Epithelial cell of proximal tubule (primary cell): ENCODE measurements around the gene PRPF38B. TPM values are rescaled to one million over a fixed set of nuclear protein-coding genes. Genes with fewer than 3 reads are reported as not detected.

ENCODE experiments used
- DNase-seq: peaks from one replicate; pipeline ENCODE4 v3.0.0-alpha.2; 2011; ENCODE audit warnings: low read depth
- H3K4me3 ChIP-seq: 2 replicates; pipeline ENCODE4 v1.5.1; 2011; ENCODE audit warnings: low read depth, mild to moderate bottlenecking, low read length
- total RNA-seq: library from RNA; depleted of rRNA; stranded (reverse); fragments of >200 nt; gene quantifications from 2 replicates; pipeline ENCODE4 v1.2.3, GENCODE V29; 2015
- TF ChIP-seq, protein P1 (sequence below): conservative IDR thresholded peaks from 2 replicates; pipeline ENCODE4 v1.5.1; 2012; ENCODE audit warnings: low read depth, mild to moderate bottlenecking, low read length

PRPF38B gene, protein sequence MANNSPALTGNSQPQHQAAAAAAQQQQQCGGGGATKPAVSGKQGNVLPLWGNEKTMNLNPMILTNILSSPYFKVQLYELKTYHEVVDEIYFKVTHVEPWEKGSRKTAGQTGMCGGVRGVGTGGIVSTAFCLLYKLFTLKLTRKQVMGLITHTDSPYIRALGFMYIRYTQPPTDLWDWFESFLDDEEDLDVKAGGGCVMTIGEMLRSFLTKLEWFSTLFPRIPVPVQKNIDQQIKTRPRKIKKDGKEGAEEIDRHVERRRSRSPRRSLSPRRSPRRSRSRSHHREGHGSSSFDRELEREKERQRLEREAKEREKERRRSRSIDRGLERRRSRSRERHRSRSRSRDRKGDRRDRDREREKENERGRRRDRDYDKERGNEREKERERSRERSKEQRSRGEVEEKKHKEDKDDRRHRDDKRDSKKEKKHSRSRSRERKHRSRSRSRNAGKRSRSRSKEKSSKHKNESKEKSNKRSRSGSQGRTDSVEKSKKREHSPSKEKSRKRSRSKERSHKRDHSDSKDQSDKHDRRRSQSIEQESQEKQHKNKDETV
- 11.2 and 13.7 TPM in 2 replicates for total RNA-seq

DNA sequence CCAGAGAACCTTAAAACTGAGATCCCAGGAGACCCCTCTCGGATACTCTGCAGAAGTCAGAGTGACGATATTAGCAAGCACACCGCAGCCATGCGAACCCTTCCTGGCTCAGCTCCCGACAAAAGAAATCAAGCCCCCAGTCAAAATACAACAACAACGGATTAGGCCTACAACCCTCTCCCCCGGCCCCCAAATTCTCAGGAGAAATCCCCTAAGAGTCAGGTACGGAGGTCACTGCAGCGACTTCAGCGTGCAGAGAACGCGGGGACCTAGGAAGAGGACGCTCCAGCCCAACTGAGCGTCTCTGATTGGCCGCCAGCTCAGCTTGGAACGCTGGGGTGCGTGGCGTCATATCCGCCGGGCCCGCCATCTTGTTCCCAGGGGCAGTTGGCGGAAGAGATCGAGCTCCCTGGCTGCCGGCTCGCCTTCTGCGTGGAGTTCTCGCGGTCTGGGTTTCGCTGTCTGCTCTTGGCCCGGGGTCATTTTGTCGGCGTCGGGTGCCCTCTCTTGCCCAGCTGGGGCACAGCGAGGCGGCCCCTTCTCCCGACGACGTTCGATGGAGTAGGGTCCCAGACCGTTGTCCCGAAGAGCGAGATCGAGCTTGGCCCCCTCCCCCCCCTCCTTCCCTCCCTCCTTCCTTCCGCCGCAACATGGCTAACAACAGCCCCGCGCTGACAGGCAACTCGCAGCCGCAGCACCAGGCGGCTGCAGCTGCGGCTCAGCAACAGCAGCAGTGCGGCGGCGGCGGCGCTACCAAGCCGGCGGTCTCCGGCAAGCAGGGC is at the start of gene PRPF38B:
PRPF38B (plus strand) TSS at position 369 of the 782 bp plus-strand sequence; CDS start at position 651, 282 bp downstream.
- peak within 1 kb of the TSS; percentile 94 for H3K4me3 ChIP-seq
- no peak for DNase-seq
- TF ChIP-seq, protein P1, sequence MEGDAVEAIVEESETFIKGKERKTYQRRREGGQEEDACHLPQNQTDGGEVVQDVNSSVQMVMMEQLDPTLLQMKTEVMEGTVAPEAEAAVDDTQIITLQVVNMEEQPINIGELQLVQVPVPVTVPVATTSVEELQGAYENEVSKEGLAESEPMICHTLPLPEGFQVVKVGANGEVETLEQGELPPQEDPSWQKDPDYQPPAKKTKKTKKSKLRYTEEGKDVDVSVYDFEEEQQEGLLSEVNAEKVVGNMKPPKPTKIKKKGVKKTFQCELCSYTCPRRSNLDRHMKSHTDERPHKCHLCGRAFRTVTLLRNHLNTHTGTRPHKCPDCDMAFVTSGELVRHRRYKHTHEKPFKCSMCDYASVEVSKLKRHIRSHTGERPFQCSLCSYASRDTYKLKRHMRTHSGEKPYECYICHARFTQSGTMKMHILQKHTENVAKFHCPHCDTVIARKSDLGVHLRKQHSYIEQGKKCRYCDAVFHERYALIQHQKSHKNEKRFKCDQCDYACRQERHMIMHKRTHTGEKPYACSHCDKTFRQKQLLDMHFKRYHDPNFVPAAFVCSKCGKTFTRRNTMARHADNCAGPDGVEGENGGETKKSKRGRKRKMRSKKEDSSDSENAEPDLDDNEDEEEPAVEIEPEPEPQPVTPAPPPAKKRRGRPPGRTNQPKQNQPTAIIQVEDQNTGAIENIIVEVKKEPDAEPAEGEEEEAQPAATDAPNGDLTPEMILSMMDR: no peak

DNA sequence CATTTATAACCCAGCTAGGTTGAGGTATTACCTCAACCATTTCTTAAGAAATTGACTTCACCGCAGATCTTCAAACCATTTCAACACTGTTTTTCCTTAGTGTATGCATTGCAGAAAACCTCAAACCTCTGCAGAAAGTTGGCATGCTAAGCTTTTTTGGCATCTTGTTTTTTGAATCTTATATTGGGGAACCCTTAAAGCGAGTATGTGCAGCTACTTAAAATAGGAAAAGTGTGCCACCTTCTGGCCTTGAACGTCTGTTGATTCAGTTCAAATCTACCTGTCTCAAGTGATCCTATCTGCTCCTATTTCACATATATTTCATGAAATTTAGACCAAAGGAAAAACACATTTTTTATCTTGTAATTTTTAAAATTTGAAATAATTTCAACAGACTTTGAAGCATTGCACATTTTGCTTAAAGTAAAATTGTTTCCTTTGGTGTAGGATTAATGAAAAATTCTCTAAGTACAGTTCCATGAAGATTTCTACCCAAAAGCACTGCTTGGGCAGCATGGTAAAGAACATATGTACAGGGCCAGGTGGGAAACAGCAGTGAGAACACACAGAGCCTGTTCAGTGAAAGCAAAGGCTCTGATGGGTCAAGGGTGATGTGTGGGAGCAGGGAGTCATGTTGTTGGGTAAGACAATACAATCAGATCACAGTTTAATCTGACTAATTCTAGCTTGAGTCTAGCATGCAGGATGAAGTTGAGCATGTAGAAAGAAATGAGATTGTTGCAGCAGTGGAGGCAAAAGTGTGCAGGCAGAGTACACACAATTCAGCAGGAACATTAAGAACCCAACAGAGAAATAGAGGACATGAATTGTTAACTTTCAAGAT is 48.4 kb upstream of the PRPF38B start:
- no peak for DNase-seq
- TF ChIP-seq, protein P1: peak; percentile 70
- no peak overlapping the region for H3K4me3 ChIP-seq

DNA sequence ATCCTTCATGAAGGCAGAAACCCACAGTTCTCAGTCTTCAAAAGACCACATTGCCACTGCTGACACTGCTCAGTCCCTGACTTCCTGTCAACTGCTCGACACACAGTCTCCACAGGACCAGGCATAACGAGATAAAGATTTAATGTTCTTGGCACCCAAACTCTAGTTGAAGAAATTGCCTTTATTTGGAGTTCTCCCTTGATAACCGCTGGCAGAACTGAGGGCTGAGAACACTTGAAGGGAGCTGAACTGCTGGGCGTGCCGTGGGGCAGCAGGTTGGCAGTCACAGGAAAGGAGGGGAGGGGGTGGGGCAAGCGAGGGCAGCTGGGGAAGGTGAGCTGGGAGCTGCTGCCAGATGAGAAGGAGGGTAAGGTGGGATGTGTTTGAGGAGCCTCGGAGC is 47.1 kb upstream of the PRPF38B start:
- no peak for DNase-seq
- TF ChIP-seq, protein P1: no peak
- H3K4me3 ChIP-seq: no peak overlapping the region

DNA sequence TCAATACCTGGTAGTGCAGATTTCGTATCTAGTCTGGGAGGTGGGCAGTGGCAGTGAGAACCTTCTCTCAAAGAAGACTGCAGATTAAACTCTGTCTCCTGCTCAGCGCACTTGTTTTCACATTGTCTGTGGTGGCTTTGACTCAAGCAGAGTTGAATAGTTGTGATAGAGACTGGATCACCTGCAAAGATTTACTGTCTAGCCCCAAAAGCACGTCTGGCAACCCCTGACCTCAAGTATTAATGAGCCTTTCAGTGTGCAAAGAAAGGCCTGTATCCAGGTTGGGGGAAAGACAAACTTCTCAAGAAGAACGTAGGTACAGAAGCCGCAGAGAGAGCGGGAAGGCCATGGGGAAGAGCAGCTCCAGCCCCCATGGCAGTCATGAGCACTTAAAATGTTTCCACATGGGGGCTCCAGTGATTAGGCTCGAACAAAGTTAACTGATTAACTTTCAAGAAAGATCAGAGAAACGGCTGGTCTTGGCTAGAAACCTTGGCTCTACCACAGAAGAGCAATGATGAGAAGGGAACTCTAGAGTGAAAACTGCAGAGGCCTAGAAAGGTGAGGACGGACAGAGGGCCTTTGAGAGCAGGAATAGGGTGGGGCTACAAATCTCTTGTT is 46.4 kb upstream of the PRPF38B start:
- TF ChIP-seq, protein P1: no peak
- H3K4me3 ChIP-seq: no peak overlapping the region
- no peak for DNase-seq

DNA sequence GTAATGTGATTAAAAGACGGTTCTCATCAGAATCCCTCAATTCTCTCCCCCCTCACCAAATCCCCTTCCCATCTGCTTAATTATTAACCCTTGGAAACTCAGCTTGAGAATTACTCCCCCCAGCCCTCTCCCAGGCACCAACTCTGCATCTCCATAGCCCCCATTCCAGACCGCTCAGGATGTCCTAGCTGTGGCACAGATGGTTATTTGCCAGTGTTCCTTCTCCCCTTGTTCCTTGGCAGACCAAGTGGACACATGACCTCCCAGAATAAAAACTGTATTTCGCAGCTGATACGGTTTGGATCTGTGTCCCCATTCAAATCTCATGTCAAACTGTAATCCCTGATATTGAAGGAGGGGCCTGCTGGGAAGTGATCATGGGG is 45.9 kb upstream of the PRPF38B start:
- TF ChIP-seq, protein P1: no peak
- no peak for DNase-seq

More for the DNA sequence above, 45.9 kb upstream of the PRPF38B start:
- no peak overlapping the region for H3K4me3 ChIP-seq
